Renal cortex interstitium (tissue), 3 donors: ENCODE results near the gene PDE6C. TPM values are rescaled to one million over a fixed set of nuclear protein-coding genes. Genes with fewer than 3 reads are reported as not detected.

Experiments used
- polyA plus RNA-seq, 3 donors: library from polyadenylated mRNA; unstranded; fragments of 120-200 nt; gene quantifications; one replicate each; pipeline ENCODE4 v1.2.1, GENCODE V29; 2013; ENCODE audit not compliant: insufficient read length in 3 of 3

The PDE6C gene
- polyA plus RNA-seq, 3 donors = 0.40 to 1.1 (median 0.69) TPM

Other genes with a start within 250 kb of the PDE6C start
- gene MYOF, start 130.2 kb upstream of the PDE6C start, polyA plus RNA-seq = 10 to 100 TPM; 22.6 to 30.3 (median 29.4) TPM
- 10 to 100 TPM; 12.2 to 18.2 (median 16.9) TPM for gene CEP55, start 115.9 kb upstream of the PDE6C start, polyA plus RNA-seq
- not detected for gene FFAR4, start 45.9 kb upstream of the PDE6C start, polyA plus RNA-seq
- under 1 TPM; 0.61 to 0.98 (median 0.93) TPM for gene RBP4, start 11.3 kb upstream of the PDE6C start, polyA plus RNA-seq
- gene FRA10AC1, start 90.1 kb downstream of the PDE6C start, polyA plus RNA-seq = 10 to 100 TPM; 30.0 to 40.4 (median 35.9) TPM
- 1 to 10 TPM; 4.2 to 9.0 (median 6.5) TPM for gene LGI1, start 145.4 kb downstream of the PDE6C start, polyA plus RNA-seq